Fibroblast of skin of left biceps (primary cell): ENCODE data around the gene TNFAIP2.
"Not testable (repeated sequence)": the region's sequence is repeated elsewhere in the genome, so short reads cannot be mapped to it uniquely, and the experiment has no call there.

ENCODE experiments used
- DNase-seq, 2 experiments: peaks; one replicate each; pipeline ENCODE4 v3.0.0-alpha.2; 2013; ENCODE audit warnings: low read depth in 2 of 2

Gene TNFAIP2

GRCh38 chr14:103155826-103156394 is 32.6 kb downstream of the TNFAIP2 start:
- no peak for DNase-seq

GRCh38 chr14:103156651-103157378 is 33.6 kb downstream of the TNFAIP2 start:
- no peak for DNase-seq

- no peak for DNase-seq
Observed at GRCh38 chr14:103157969-103158368, 34.7 kb downstream of the TNFAIP2 start.

GRCh38 chr14:103158688-103159087 is 35.4 kb downstream of the TNFAIP2 start:
- no peak for DNase-seq

- no peak for DNase-seq
Observed at GRCh38 chr14:103160321-103161053, 37.2 kb downstream of the TNFAIP2 start.

GRCh38 chr14:103161054-103161397 is 37.8 kb downstream of the TNFAIP2 start:
- no peak for DNase-seq

- DNase-seq = no peak
Observed at GRCh38 chr14:103163199-103163598, 39.9 kb downstream of the TNFAIP2 start.

GRCh38 chr14:103164006-103164405 is 40.7 kb downstream of the TNFAIP2 start:
- DNase-seq = no peak

GRCh38 chr14:103164779-103165178 is 41.5 kb downstream of the TNFAIP2 start:
- DNase-seq = no peak

GRCh38 chr14:103165323-103165722 is 42.1 kb downstream of the TNFAIP2 start:
- DNase-seq = no peak

GRCh38 chr14:103169954-103170353 is 46.7 kb downstream of the TNFAIP2 start:
- DNase-seq = no peak

- DNase-seq = not testable (repeated sequence)
Observed at GRCh38 chr14:103171206-103171605, 47.9 kb downstream of the TNFAIP2 start.

GRCh38 chr14:103172921-103173320 is 49.7 kb downstream of the TNFAIP2 start:
- no peak for DNase-seq

GRCh38 chr14:103173887-103174286 is 50.6 kb downstream of the TNFAIP2 start:
- not testable (repeated sequence) for DNase-seq

GRCh38 chr14:103176176-103176575 is 52.9 kb downstream of the TNFAIP2 start:
- DNase-seq = not testable (repeated sequence)

GRCh38 chr14:103177376-103177775 is 54.1 kb downstream of the TNFAIP2 start:
- DNase-seq = no peak

- no peak for DNase-seq
Observed at GRCh38 chr14:103178521-103178920, 55.3 kb downstream of the TNFAIP2 start.

- DNase-seq = no peak
Observed at GRCh38 chr14:103179094-103179493, 55.8 kb downstream of the TNFAIP2 start.

GRCh38 chr14:103180331-103180730 is 57.1 kb downstream of the TNFAIP2 start:
- DNase-seq = no peak

GRCh38 chr14:103184046-103184445 is 60.8 kb downstream of the TNFAIP2 start:
- no peak for DNase-seq

GRCh38 chr14:103185051-103186029 is 62.1 kb downstream of the TNFAIP2 start:
- no peak for DNase-seq
